RPMI8226 (cell line): ENCODE results near the gene CTNNA3.

Experiments
- DNase-seq: peaks from one replicate; pipeline ENCODE4 v3.0.0-alpha.2; 2015

Gene CTNNA3

DNA sequence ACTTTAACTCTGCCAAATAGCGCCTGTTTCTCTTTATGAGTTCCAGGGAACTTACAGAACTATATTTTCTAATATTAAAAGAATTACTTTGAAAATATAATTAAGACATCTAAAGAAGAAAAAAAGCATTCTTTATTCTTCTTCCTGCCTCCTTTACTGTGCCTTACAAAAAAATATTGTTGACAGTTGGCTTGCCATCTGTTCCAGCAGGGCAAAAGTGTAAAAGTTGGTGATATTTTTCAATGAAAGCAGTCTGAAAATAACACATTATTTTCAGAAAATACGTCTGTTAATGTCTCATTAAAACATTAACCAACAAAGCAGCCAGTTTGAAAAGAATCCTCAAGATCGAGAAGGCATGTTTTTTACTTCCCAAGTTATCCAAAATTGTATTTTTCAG is 1802.3 kb downstream of the CTNNA3 start:
- no peak for DNase-seq

DNA sequence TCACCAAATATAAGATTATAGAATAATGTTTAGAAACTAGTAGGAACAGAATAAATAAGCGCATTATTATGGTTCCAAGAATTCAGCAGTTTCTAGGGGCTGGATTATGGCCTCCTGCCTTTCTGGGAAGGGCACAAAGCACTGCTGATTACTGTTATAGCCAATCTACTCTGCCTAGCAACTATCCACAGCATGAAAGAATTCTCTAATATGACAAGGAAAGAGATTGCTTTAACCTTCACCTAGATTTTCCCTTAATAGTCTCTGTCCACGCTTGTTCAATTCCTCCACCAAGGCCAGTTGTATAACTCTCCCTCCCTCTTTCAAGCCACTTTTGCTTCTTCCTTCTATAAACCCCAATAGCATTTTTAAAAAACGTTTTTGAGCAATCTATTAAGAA is 1803.7 kb downstream of the CTNNA3 start:
- no peak for DNase-seq

DNA sequence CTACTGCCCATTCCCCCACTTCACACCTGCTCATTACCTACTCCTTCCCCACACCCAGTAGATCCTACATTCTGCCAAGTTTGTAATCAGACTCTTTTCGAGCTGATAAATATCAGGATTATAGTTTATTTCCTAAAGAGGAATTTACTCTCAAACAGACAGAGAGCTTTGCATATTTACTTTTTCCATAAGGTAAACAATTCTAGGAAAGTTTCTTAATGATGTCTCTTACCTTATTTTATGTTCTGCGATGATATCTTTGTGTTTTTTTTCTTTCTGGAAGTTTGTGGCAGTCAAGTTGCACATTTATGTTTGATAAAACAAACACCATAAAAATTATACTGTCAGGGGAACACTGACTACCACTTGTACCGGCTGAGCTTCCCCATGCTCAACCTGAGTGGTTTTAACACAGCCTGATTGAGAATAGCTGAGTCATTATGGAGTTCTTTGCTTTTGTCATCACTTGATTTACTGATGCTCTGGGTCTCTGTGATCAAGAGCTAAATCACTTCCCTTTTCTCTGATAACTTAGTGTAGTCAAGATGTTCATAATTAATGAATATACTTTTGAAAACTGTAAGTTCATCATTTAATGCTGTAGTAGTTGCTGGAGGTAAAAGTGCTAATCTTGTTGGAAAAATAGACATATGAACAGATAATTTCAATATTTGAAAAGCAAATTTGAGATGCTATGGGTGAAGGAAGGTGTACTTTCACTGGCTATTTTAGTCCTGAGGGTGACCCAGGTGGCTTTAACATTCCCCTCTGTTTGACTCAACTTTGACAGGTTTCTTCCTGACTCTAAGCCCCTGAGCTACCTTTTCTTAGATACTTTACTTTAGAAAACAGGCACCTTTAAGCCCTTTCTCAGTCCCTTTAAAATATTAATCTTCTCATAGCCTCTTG is 1804.7 kb downstream of the CTNNA3 start:
- DNase-seq: peak; percentile 44

DNA sequence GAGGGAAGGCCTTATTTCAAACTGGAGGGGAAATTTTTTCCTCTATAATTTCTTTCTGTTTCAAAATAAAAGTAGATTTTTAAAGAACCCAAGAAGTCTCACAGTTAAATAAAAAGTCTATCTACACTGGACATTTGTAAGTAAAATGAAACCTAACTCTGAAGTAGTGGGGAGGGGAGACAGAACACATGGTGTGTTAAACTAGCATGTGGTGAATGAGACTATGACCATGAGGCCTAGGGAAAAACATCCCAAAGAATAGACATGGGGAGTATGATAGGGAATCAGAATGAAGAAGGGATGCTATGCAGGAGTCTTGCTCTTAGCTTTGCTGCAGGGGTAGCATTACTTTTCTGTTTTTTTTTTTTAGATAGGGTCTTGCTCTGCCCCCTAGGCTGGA is 1831.5 kb downstream of the CTNNA3 start:
- no peak for DNase-seq

DNA sequence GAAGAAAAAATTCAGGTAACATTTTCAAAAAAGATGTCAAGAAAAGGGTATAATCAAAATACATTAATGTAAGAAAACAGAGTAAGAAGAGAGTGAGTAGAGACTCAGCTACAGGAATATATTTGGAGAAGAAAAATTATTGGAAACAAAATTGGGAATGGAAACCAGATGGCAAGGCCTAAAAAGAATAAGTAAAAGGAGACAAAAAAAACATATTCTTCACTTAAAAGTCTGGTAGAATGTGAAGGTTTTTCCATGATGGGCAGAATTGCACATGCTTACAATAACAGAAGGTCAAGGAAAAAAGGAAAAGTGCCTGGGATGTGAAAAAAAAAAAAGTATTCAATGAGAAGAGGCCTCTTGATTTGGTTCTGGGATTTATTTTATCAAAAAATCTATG is 1832.0 kb downstream of the CTNNA3 start:
- no peak for DNase-seq
